Sigmoid colon (tissue), 4 donors: Measurements from ENCODE around the gene CFAP97D2.

Source experiments
- EP300 ChIP-seq, 4 donors: sonication (generic); formaldehyde crosslinking; IDR thresholded peaks; one replicate each; pipeline ENCODE4 v1.6.1; 2017; ENCODE audit warnings: antibody characterized with exemption in 4 of 4
- POLR2A ChIP-seq, 2 donors: fragments of 450-650 bp; IDR thresholded peaks; one replicate each; pipeline ENCODE4 v1.6.1; 2016; ENCODE audit warnings: antibody characterized with exemption in 2 of 2, mild to moderate bottlenecking in 2 of 2, moderate library complexity in 2 of 2
- TF ChIP-seq, protein P1 (sequence below), 4 experiments: fragments of 450-650 bp in 3 of 4; fragments of 200-600 bp in 1 of 4; IDR thresholded peaks; one replicate each; pipeline ENCODE4 v1.5.1; 2016 to 2019; ENCODE audit warnings: antibody characterized with exemption in 4 of 4, mild to moderate bottlenecking in 3 of 4, moderate library complexity in 2 of 4

DNA sequence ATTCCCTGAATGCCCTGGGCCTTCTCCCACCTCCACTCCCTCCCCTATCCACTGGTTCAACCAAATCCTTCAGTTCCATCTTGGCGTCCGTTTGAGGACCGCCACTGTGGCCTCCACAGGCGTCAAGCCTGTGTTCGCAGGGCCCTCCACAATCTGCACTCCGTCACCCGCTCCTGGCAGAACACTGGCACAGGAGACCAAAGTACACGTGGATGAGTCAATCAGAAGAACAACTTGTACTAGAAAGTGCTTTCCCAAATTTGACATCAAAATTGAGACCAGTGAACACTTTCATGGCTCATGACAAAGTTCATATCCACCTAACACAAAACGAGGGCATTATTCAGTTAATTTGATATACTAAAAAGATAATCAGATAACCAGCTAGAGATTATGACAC lies 49.1 kb downstream of the CFAP97D2 start:
- TF ChIP-seq, protein P1, sequence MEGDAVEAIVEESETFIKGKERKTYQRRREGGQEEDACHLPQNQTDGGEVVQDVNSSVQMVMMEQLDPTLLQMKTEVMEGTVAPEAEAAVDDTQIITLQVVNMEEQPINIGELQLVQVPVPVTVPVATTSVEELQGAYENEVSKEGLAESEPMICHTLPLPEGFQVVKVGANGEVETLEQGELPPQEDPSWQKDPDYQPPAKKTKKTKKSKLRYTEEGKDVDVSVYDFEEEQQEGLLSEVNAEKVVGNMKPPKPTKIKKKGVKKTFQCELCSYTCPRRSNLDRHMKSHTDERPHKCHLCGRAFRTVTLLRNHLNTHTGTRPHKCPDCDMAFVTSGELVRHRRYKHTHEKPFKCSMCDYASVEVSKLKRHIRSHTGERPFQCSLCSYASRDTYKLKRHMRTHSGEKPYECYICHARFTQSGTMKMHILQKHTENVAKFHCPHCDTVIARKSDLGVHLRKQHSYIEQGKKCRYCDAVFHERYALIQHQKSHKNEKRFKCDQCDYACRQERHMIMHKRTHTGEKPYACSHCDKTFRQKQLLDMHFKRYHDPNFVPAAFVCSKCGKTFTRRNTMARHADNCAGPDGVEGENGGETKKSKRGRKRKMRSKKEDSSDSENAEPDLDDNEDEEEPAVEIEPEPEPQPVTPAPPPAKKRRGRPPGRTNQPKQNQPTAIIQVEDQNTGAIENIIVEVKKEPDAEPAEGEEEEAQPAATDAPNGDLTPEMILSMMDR (IDR thresholded peaks at IDR 0.05): no peak
- TF ChIP-seq POLR2A (IDR thresholded peaks at IDR 0.05) (no peak), EP300 (IDR thresholded peaks at IDR 0.05) (no peak)
